ENCODE results near the gene TERT.

TERT gene

DNA sequence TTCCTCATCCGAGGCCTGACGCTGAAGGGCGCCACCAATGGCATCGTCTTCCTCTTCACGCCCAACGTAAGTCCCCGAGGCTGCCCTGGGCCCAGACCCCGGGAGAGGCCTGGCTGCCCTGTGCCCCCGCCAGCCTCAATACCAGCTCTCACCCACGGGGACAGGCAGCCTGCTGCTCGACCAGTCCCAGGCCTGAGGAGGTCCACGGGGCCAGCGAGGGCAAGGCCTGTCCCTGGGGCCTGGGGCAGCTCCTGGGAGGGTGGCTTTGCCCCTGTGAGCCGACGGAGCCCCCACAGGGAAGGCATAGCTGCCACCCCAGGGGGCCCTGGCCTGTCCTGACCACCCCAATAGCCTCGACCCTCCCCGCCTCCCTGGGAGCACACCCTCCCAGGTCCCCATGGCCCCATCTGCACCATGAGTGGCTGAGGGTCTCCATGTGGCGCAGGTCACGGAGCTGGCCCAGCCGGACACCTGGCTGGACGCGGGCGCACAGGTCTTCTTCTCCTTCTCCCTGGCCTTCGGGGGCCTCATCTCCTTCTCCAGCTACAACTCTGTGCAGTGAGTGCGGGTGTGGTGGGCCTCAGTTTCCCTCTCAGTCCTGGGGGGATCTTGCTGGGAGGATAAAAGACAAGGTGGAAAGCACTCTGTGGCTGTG, 81.2 kb downstream of the TERT start:
- TF ChIP-seq CTCF (IDR thresholded peaks at IDR 0.05; ENCODE audit: control insufficient read depth, insufficient read depth, low read depth, low read length, missing control alignments): no peak
- H3K4me3 ChIP-seq (ENCODE audit: control insufficient read depth, low read depth, low read length): no peak overlapping the region
- no peak for DNase-seq (ENCODE audit: low read depth)

GRCh38 chr5:1212881-1213280, 82.0 kb downstream of the TERT start:
- no peak for TF ChIP-seq CTCF (IDR thresholded peaks at IDR 0.05; ENCODE audit: control insufficient read depth, insufficient read depth, low read depth, low read length, missing control alignments)
- no peak overlapping the region for H3K4me3 ChIP-seq (ENCODE audit: control insufficient read depth, low read depth, low read length)
- no peak for DNase-seq (ENCODE audit: low read depth)

DNA sequence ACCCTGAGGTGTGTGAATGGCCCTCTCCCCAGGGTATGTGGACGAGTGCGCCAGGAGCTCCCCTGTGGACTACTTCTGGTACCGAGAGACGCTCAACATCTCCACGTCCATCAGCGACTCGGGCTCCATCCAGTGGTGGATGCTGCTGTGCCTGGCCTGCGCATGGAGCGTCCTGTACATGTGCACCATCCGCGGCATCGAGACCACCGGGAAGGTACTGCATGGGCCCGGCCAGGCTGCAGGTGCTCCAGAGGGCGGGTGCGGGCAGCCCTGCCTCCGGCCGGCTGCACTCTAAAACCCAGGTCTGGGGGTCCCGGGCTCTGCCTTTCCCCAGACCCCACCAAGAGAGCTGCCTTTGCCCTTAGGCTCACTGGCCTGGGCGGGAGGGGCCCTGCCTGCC, 82.6 kb downstream of the TERT start:
- DNase-seq (ENCODE audit: low read depth): no peak
- no peak overlapping the region for H3K4me3 ChIP-seq (ENCODE audit: control insufficient read depth, low read depth, low read length)
- no peak for TF ChIP-seq CTCF (IDR thresholded peaks at IDR 0.05; ENCODE audit: control insufficient read depth, insufficient read depth, low read depth, low read length, missing control alignments)

GRCh38 chr5:1211701-1212100, 83.2 kb downstream of the TERT start:
- H3K4me3 ChIP-seq (ENCODE audit: control insufficient read depth, low read depth, low read length): no peak overlapping the region
- no peak for DNase-seq (ENCODE audit: low read depth)
- TF ChIP-seq CTCF (IDR thresholded peaks at IDR 0.05; ENCODE audit: control insufficient read depth, insufficient read depth, low read depth, low read length, missing control alignments): no peak

GRCh38 chr5:1210832-1211251, 84.0 kb downstream of the TERT start:
- no peak for TF ChIP-seq CTCF (IDR thresholded peaks at IDR 0.05; ENCODE audit: control insufficient read depth, insufficient read depth, low read depth, low read length, missing control alignments)
- no peak for DNase-seq (ENCODE audit: low read depth)
- no peak overlapping the region for H3K4me3 ChIP-seq (ENCODE audit: control insufficient read depth, low read depth, low read length)

GRCh38 chr5:1209896-1210776, 84.7 kb downstream of the TERT start:
- no peak for TF ChIP-seq CTCF (IDR thresholded peaks at IDR 0.05; ENCODE audit: control insufficient read depth, insufficient read depth, low read depth, low read length, missing control alignments)
- no peak for DNase-seq (ENCODE audit: low read depth)
- no peak overlapping the region for H3K4me3 ChIP-seq (ENCODE audit: control insufficient read depth, low read depth, low read length)

Measured in AG09309 (cell line).